GM23338 (cell line): ENCODE data around the gene COIL. TPM values are rescaled to one million over a fixed set of nuclear protein-coding genes. Genes with fewer than 3 reads are reported as not detected.

Experiments used
- ATAC-seq: fragments of 200-7000 bp; cut with Tn5 transposase; 3 replicates; pipeline ENCODE4 v1.9.1; 2020
- DNase-seq: peaks from one replicate; pipeline ENCODE4 v3.0.0-alpha.2; 2015; ENCODE audit warnings: low spot score
- H2AFZ ChIP-seq: fragments of 200-600 bp; sonication (generic); 2 replicates; pipeline ENCODE4 v1.8.0; 2016; ENCODE audit warnings: antibody characterized with exemption, mild to moderate bottlenecking, moderate library complexity
- H3F3A ChIP-seq: fragments of 200-600 bp; sonication (generic); replicated peaks from 2 replicates; pipeline ENCODE4 v1.8.0; 2017; ENCODE audit warnings: antibody characterized with exemption, mixed run types, low read depth
- H3K27ac ChIP-seq: fragments of 200-600 bp; sonication (generic); 2 replicates; pipeline ENCODE4 v1.6.1; 2016; ENCODE audit warnings: low read depth
- H3K27me3 ChIP-seq: fragments of 200-600 bp; sonication (generic); 2 replicates; pipeline ENCODE4 v1.8.0; 2016; ENCODE audit warnings: mild to moderate bottlenecking, mixed run types, moderate library complexity; ENCODE audit not compliant: insufficient read depth
- H3K36me3 ChIP-seq: fragments of 200-600 bp; sonication (generic); 2 replicates; pipeline ENCODE4 v1.8.0; 2016; ENCODE audit warnings: mild to moderate bottlenecking; ENCODE audit not compliant: insufficient read depth
- H3K4me1 ChIP-seq: fragments of 200-600 bp; sonication (generic); 2 replicates; pipeline ENCODE4 v1.8.0; 2016; ENCODE audit warnings: mild to moderate bottlenecking, moderate library complexity; ENCODE audit not compliant: insufficient read depth
- H3K4me2 ChIP-seq: fragments of 200-600 bp; sonication (generic); 2 replicates; pipeline ENCODE4 v1.7.1; 2017; ENCODE audit warnings: mixed run types
- H3K4me3 ChIP-seq: fragments of 200-600 bp; sonication (generic); 2 replicates; pipeline ENCODE4 v1.6.1; 2016; ENCODE audit warnings: mixed run types
- H3K79me2 ChIP-seq: fragments of 200-600 bp; sonication (generic); replicated peaks from 2 replicates; pipeline ENCODE4 v1.8.0; 2017; ENCODE audit warnings: mild to moderate bottlenecking; ENCODE audit not compliant: insufficient read depth
- H3K9me2 ChIP-seq: fragments of 200-600 bp; sonication (generic); 2 replicates; pipeline ENCODE4 v1.8.0; 2017; ENCODE audit not compliant: insufficient read depth
- H4K20me1 ChIP-seq: fragments of 200-600 bp; sonication (generic); replicated peaks from 2 replicates; pipeline ENCODE4 v1.8.0; 2017; ENCODE audit warnings: mild to moderate bottlenecking; ENCODE audit not compliant: insufficient read depth
- H3K27ac Mint-ChIP-seq: 2 replicates; pipeline ENCODE4 v1.8.0; 2020; ENCODE audit warnings: inconsistent platforms, mild to moderate bottlenecking, moderate library complexity, mixed read lengths
- H3K27me3 Mint-ChIP-seq: 3 replicates; pipeline ENCODE4 v1.8.0; 2022; ENCODE audit warnings: low read depth, mild to moderate bottlenecking, moderate library complexity, mixed read lengths, inconsistent platforms; ENCODE audit not compliant: insufficient read depth, poor library complexity
- H3K36me3 Mint-ChIP-seq: 3 replicates; pipeline ENCODE4 v1.8.0; 2021; ENCODE audit warnings: low read depth, mild to moderate bottlenecking, inconsistent platforms, moderate library complexity, mixed read lengths
- H3K4me1 Mint-ChIP-seq: 3 replicates; pipeline ENCODE4 v1.8.0; 2020; ENCODE audit warnings: mild to moderate bottlenecking, inconsistent platforms, mixed read lengths
- H3K4me3 Mint-ChIP-seq: 3 replicates; pipeline ENCODE4 v1.8.0; 2021; ENCODE audit warnings: moderate library complexity, mild to moderate bottlenecking, inconsistent platforms, mixed read lengths
- H3K9me3 Mint-ChIP-seq: 3 replicates; pipeline ENCODE4 v1.8.0; 2020; ENCODE audit warnings: moderate library complexity, mild to moderate bottlenecking, inconsistent platforms, mixed read lengths
- CREB1 ChIP-seq: fragments of 250-450 bp; sonication (Bioruptor Pico); IDR thresholded peaks from 2 replicates; pipeline ENCODE4 v1.5.0; 2020; ENCODE audit warnings: low read depth, mild to moderate bottlenecking, moderate library complexity
- EZH2 ChIP-seq: fragments of 200-600 bp; sonication (generic); IDR thresholded peaks from one replicate; pipeline ENCODE4 v1.8.0; 2017; ENCODE audit warnings: antibody characterized with exemption, mild to moderate bottlenecking, low read depth; ENCODE audit not compliant: unreplicated experiment
- EZH2phosphoT487 ChIP-seq: fragments of 200-600 bp; sonication (generic); IDR thresholded peaks from one replicate; pipeline ENCODE4 v1.8.1; 2018; ENCODE audit warnings: antibody characterized with exemption; ENCODE audit not compliant: unreplicated experiment
- JUNB ChIP-seq: IDR thresholded peaks from one replicate; pipeline ENCODE4 v1.6.1; 2016; ENCODE audit warnings: antibody characterized with exemption; ENCODE audit not compliant: unreplicated experiment
- NANOG ChIP-seq: IDR thresholded peaks from 2 replicates; pipeline ENCODE4 v1.6.1; 2016; ENCODE audit warnings: antibody characterized with exemption, borderline replicate concordance
- POLR2AphosphoS5 ChIP-seq: IDR thresholded peaks from 2 replicates; pipeline ENCODE4 v1.6.1; 2016; ENCODE audit warnings: antibody characterized with exemption, low read depth
- STAT1 ChIP-seq: IDR thresholded peaks from one replicate; pipeline ENCODE4 v1.6.1; 2016; ENCODE audit warnings: antibody characterized with exemption; ENCODE audit not compliant: unreplicated experiment
- ZNF114 ChIP-seq: fragments of 250-450 bp; sonication (Bioruptor Pico); IDR thresholded peaks from 2 replicates; pipeline ENCODE4 v1.5.0; 2020; ENCODE audit warnings: mild to moderate bottlenecking, moderate library complexity
- ZNF331 ChIP-seq: fragments of 250-450 bp; sonication (Bioruptor Pico); IDR thresholded peaks from 2 replicates; pipeline ENCODE4 v1.5.0; 2020; ENCODE audit warnings: low read depth, mild to moderate bottlenecking, moderate library complexity
- polyA plus RNA-seq: library from polyadenylated mRNA; unstranded; fragments of >200 nt; fragmentation: Nextera tagmentation; extraction: Ambion mirVana; gene quantifications from 2 replicates; pipeline ENCODE4 v1.2.1, GENCODE V29; 2016
- total RNA-seq: library from RNA; depleted of rRNA; stranded (reverse); fragments of >200 nt; shearing (Covaris generic); gene quantifications from 2 replicates; pipeline ENCODE4 v1.2.3, GENCODE V29; 2014
- TF ChIP-seq, protein P1 (sequence below), 2 experiments: fragments of 200-600 bp in 1 of 2; sonication (generic) in 1 of 2; conservative IDR thresholded peaks; 2 replicates each; pipeline versions ENCODE4 v1.5.1 to v1.6.1; 2016 to 2017; ENCODE audit warnings: antibody characterized with exemption in 2 of 2, low read depth in 2 of 2, mild to moderate bottlenecking in 2 of 2, moderate library complexity in 1 of 2
- TF ChIP-seq, protein P2 (sequence below): IDR thresholded peaks from one replicate; pipeline ENCODE4 v1.6.1; 2018; ENCODE audit warnings: antibody characterized with exemption; ENCODE audit not compliant: unreplicated experiment
- TF ChIP-seq, protein P3 (sequence below): IDR thresholded peaks from 2 replicates; pipeline ENCODE4 v1.6.1; 2016; ENCODE audit warnings: antibody characterized with exemption

Gene COIL
- total and polyA plus RNA-seq, 2 experiments from 2014 or later, result 18.5 to 32.2 TPM

DNA sequence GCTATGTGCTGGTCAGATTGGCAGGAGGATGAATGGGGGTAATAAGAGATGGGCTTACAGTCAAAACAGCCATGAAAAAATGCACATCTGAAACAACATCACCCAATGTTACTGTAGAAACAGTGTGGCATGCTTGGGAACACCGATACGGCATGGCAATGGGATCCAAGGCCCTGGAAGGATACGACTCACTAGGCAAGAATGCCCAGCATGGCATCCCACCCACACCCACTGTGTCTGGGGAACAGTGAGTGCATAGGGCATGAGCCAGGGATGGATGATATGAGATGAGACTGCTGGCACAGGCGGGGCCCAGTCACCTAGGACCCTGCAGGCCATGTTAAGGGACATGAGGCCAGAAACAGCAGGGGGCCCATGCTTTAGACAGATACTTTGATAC is 58.5 kb downstream of the COIL start:
- Mint-ChIP-seq H3K4me1 (peaks cover 8% of the 10 kb centered on the region), H3K4me3 (no peak overlapping the region), H3K9me3 (no peaks in the 10 kb centered on the region), H3K27ac (no peak overlapping the region), H3K36me3 (peaks cover 74% of the 10 kb centered on the region), H3K27me3 (peaks cover 2% of the 10 kb centered on the region)
- no peaks in the 10 kb centered on the region for H4K20me1 ChIP-seq
- TF ChIP-seq POLR2AphosphoS5, result no peak
- TF ChIP-seq JUNB, result no peak
- TF ChIP-seq EZH2phosphoT487, result no peak
- TF ChIP-seq CREB1 (CRISPR knock-in tag), result no peak
- TF ChIP-seq ZNF114, result no peak
- no peak for TF ChIP-seq STAT1
- TF ChIP-seq, protein P1, sequence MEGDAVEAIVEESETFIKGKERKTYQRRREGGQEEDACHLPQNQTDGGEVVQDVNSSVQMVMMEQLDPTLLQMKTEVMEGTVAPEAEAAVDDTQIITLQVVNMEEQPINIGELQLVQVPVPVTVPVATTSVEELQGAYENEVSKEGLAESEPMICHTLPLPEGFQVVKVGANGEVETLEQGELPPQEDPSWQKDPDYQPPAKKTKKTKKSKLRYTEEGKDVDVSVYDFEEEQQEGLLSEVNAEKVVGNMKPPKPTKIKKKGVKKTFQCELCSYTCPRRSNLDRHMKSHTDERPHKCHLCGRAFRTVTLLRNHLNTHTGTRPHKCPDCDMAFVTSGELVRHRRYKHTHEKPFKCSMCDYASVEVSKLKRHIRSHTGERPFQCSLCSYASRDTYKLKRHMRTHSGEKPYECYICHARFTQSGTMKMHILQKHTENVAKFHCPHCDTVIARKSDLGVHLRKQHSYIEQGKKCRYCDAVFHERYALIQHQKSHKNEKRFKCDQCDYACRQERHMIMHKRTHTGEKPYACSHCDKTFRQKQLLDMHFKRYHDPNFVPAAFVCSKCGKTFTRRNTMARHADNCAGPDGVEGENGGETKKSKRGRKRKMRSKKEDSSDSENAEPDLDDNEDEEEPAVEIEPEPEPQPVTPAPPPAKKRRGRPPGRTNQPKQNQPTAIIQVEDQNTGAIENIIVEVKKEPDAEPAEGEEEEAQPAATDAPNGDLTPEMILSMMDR (conservative IDR thresholded peaks at IDR 0.05; ENCODE audit: low read depth in 2 of 2), result no peak
- TF ChIP-seq NANOG, result no peak
- no peak for TF ChIP-seq ZNF331
- TF ChIP-seq EZH2, result no peak
- TF ChIP-seq, protein P2, sequence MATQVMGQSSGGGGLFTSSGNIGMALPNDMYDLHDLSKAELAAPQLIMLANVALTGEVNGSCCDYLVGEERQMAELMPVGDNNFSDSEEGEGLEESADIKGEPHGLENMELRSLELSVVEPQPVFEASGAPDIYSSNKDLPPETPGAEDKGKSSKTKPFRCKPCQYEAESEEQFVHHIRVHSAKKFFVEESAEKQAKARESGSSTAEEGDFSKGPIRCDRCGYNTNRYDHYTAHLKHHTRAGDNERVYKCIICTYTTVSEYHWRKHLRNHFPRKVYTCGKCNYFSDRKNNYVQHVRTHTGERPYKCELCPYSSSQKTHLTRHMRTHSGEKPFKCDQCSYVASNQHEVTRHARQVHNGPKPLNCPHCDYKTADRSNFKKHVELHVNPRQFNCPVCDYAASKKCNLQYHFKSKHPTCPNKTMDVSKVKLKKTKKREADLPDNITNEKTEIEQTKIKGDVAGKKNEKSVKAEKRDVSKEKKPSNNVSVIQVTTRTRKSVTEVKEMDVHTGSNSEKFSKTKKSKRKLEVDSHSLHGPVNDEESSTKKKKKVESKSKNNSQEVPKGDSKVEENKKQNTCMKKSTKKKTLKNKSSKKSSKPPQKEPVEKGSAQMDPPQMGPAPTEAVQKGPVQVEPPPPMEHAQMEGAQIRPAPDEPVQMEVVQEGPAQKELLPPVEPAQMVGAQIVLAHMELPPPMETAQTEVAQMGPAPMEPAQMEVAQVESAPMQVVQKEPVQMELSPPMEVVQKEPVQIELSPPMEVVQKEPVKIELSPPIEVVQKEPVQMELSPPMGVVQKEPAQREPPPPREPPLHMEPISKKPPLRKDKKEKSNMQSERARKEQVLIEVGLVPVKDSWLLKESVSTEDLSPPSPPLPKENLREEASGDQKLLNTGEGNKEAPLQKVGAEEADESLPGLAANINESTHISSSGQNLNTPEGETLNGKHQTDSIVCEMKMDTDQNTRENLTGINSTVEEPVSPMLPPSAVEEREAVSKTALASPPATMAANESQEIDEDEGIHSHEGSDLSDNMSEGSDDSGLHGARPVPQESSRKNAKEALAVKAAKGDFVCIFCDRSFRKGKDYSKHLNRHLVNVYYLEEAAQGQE, result no peak
- TF ChIP-seq, protein P3, sequence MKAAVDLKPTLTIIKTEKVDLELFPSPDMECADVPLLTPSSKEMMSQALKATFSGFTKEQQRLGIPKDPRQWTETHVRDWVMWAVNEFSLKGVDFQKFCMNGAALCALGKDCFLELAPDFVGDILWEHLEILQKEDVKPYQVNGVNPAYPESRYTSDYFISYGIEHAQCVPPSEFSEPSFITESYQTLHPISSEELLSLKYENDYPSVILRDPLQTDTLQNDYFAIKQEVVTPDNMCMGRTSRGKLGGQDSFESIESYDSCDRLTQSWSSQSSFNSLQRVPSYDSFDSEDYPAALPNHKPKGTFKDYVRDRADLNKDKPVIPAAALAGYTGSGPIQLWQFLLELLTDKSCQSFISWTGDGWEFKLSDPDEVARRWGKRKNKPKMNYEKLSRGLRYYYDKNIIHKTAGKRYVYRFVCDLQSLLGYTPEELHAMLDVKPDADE, result no peak
- H3K36me3 ChIP-seq, result peaks cover 36% of the 10 kb centered on the region
- no peaks in the 10 kb centered on the region for H3K9me2 ChIP-seq
- H2AFZ ChIP-seq, result no peak overlapping the region
- H3K4me1 ChIP-seq, result 0 out of 2 replicates have a peak, but pooled peaks cover 3% of the 10 kb centered on the region
- no peaks in the 10 kb centered on the region for H3K79me2 ChIP-seq
- no peaks in the 10 kb centered on the region for H3F3A ChIP-seq
- DNase-seq (no peak), ATAC-seq (no peak)
- no peaks in the 10 kb centered on the region for H3K27me3 ChIP-seq
- H3K4me3 ChIP-seq, result no peak overlapping the region
- no peak overlapping the region for H3K27ac ChIP-seq
- H3K4me2 ChIP-seq, result no peak overlapping the region
